ENCODE measurements around the gene MAP7. TPM values are rescaled to one million over a fixed set of nuclear protein-coding genes. Genes with fewer than 3 reads are reported as not detected.
A peak's percentile ranks its signal among the peaks of the same experiment; 100 is the strongest.
"Not testable (repeated sequence)": the region's sequence is repeated elsewhere in the genome, so short reads cannot be mapped to it uniquely, and the experiment has no call there.

MAP7 gene
- total RNA-seq, 6 donors from 2014 or later = 18.1 to 26.6 (median 24.2) TPM

DNA sequence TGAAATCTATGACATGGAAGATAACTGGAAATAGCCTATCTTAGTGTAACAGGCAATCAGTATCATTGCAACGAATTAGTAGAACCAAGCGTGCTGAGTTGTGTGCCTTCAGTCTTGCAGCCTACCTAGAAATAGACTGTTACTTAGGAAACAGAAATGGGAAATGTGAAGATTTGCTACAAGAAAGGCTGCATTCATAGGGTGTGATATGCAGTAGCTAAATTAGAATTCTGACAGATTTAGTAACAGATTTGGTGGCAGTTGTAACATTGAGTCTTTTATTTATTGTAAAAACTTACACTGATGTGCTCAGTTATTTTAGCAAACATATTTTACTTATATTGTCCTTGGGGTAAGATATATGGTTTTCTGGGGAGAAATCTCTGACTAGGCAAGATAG is 56.2 kb downstream of the MAP7 start:
- 95 to 97% methylated on average over 2 of the region's 2 CpGs for WGBS, 2 donors
- Histone ChIP-seq H3K4me3 (no peak overlapping the region), H3K27me3 (no peaks in the 10 kb centered on the region), H3K27ac (no peak overlapping the region), H3K9me3 (no peaks in the 10 kb centered on the region), H3K36me3 (no peaks in the 10 kb centered on the region), H3K4me1 (no peaks in the 10 kb centered on the region)
- ATAC-seq (ENCODE audit: low FRiP score in 2 of 2) = no peak
- TF ChIP-seq POLR2AphosphoS5 (IDR thresholded peaks at IDR 0.05) = no peak
- TF ChIP-seq EP300 (IDR thresholded peaks at IDR 0.05) = no peak
- TF ChIP-seq, protein P1, sequence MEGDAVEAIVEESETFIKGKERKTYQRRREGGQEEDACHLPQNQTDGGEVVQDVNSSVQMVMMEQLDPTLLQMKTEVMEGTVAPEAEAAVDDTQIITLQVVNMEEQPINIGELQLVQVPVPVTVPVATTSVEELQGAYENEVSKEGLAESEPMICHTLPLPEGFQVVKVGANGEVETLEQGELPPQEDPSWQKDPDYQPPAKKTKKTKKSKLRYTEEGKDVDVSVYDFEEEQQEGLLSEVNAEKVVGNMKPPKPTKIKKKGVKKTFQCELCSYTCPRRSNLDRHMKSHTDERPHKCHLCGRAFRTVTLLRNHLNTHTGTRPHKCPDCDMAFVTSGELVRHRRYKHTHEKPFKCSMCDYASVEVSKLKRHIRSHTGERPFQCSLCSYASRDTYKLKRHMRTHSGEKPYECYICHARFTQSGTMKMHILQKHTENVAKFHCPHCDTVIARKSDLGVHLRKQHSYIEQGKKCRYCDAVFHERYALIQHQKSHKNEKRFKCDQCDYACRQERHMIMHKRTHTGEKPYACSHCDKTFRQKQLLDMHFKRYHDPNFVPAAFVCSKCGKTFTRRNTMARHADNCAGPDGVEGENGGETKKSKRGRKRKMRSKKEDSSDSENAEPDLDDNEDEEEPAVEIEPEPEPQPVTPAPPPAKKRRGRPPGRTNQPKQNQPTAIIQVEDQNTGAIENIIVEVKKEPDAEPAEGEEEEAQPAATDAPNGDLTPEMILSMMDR (IDR thresholded peaks at IDR 0.05) = no peak
- no peak for TF ChIP-seq POLR2A (IDR thresholded peaks at IDR 0.05)
- no peak for DNase-seq

- WGBS, 2 donors = 97 to 98% methylated on average over 1 of the region's 1 CpG
- no peak overlapping the region for H3K4me3 ChIP-seq
- no peaks in the 10 kb centered on the region for H3K4me1 ChIP-seq
- no peak overlapping the region for H3K27ac ChIP-seq
- no peak for DNase-seq
- H3K36me3 ChIP-seq = no peaks in the 10 kb centered on the region
- no peak for ATAC-seq (ENCODE audit: low FRiP score in 2 of 2)
- no peaks in the 10 kb centered on the region for H3K27me3 ChIP-seq
- no peaks in the 10 kb centered on the region for H3K9me3 ChIP-seq
- no peak for TF ChIP-seq EP300 (IDR thresholded peaks at IDR 0.05)
- no peak for TF ChIP-seq POLR2A (IDR thresholded peaks at IDR 0.05)
- TF ChIP-seq POLR2AphosphoS5 (IDR thresholded peaks at IDR 0.05) = no peak
- TF ChIP-seq, protein P1 (IDR thresholded peaks at IDR 0.05) = no peak
Observed at GRCh38 chr6:136492409-136492808, 57.8 kb downstream of the MAP7 start.

DNA sequence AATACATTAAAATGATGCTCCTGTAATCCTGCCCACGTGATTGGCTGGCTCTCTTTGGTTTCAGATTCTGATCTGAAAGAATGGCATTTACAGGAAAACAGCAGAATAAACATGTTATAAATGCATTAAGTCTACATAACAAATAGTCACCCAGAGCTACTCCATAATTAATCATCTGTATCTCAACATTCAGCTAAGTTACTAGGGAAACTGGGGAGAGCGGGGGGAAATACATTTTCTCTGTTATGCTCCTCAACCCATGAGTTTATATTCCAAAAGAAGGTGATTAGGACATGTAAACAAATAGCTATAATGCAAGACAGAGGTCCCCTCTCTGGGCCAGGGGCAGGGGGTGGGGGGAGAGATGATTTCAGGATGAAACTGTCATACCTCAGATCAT is 58.5 kb downstream of the MAP7 start:
- no peaks in the 10 kb centered on the region for H3K9me3 ChIP-seq
- H3K27ac ChIP-seq = no peak overlapping the region
- H3K36me3 ChIP-seq = no peaks in the 10 kb centered on the region
- no peak for ATAC-seq (ENCODE audit: low FRiP score in 2 of 2)
- TF ChIP-seq EP300 (IDR thresholded peaks at IDR 0.05) (no peak), POLR2A (IDR thresholded peaks at IDR 0.05) (no peak), POLR2AphosphoS5 (IDR thresholded peaks at IDR 0.05) (no peak)
- TF ChIP-seq, protein P1 (IDR thresholded peaks at IDR 0.05) = no peak
- 65 to 75% methylated on average over 2 of the region's 2 CpGs for WGBS, 2 donors
- H3K27me3 ChIP-seq = no peaks in the 10 kb centered on the region
- no peak overlapping the region for H3K4me3 ChIP-seq
- DNase-seq = no peak
- H3K4me1 ChIP-seq = no peaks in the 10 kb centered on the region

DNA sequence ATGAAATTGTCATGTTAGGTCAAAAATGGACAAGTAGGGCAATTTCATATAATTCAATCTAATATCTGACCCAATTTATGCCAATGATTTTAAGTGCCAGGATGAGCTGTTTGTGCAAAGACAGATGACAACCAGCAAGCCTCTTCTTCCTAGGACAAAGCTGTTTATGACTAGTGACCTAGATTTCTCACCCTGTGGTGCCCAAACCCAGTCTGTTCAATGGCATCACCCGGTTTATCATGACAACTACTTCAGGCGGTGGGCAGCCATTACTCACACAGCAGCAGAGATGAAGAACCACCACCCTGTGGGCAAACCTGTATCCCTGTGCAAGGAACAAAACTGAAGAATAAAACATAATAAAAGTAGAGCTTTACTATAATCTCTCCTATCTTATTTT is 59.0 kb downstream of the MAP7 start:
- no peak for DNase-seq

GRCh38 chr6:136489689-136490033 is 60.6 kb downstream of the MAP7 start:
- not testable (repeated sequence) for DNase-seq; H3K4me1 ChIP-seq; H3K27me3 ChIP-seq; H3K4me3 ChIP-seq; ATAC-seq (ENCODE audit: low FRiP score in 2 of 2); H3K36me3 ChIP-seq; H3K9me3 ChIP-seq
- WGBS, 2 donors = 85 to 91% methylated on average over 3 of the region's 3 CpGs
- H3K27ac ChIP-seq = peak overlapping the region in 2 of 4 donors; percentile 6 to 49

More for the DNA sequence above, 59.0 kb downstream of the MAP7 start:
- Histone ChIP-seq H3K27me3 (no peaks in the 10 kb centered on the region), H3K9me3 (no peaks in the 10 kb centered on the region), H3K4me1 (no peaks in the 10 kb centered on the region), H3K36me3 (no peaks in the 10 kb centered on the region), H3K4me3 (no peak overlapping the region), H3K27ac (no peak overlapping the region)
- WGBS, 2 donors = 75 to 90% methylated on average over 2 of the region's 2 CpGs
- TF ChIP-seq POLR2A (IDR thresholded peaks at IDR 0.05) = no peak
- TF ChIP-seq, protein P1 (IDR thresholded peaks at IDR 0.05) = no peak
- TF ChIP-seq EP300 (IDR thresholded peaks at IDR 0.05) = no peak
- no peak for TF ChIP-seq POLR2AphosphoS5 (IDR thresholded peaks at IDR 0.05)
- no peak for ATAC-seq (ENCODE audit: low FRiP score in 2 of 2)
